OCI-LY1 (cell line): ENCODE results near the gene AMER3.

Experiments used
- H2AFZ ChIP-seq: fragments of 200-600 bp; sonication (generic), shearing (Covaris generic); 2 replicates; pipeline ENCODE4 v1.6.0; 2014; ENCODE audit warnings: antibody characterized with exemption, mild to moderate bottlenecking, low read length
- H3F3A ChIP-seq: fragments of 200-600 bp; sonication (generic), shearing (Covaris generic); 2 replicates; pipeline ENCODE4 v1.6.0; 2014; ENCODE audit warnings: mild to moderate bottlenecking, antibody characterized with exemption, low read length, moderate library complexity; ENCODE audit not compliant: insufficient read depth
- H3K27ac ChIP-seq: fragments of 200-600 bp; sonication (generic); 2 replicates; pipeline ENCODE4 v1.5.1; 2014; ENCODE audit warnings: low read length, mixed run types, mild to moderate bottlenecking, low read depth; ENCODE audit not compliant: poor library complexity, severe bottlenecking
- H3K27me3 ChIP-seq: fragments of 200-600 bp; sonication (generic); 2 replicates; pipeline ENCODE4 v1.6.0; 2014; ENCODE audit warnings: antibody characterized with exemption, mild to moderate bottlenecking, low read length, moderate library complexity; ENCODE audit not compliant: insufficient read depth
- H3K36me3 ChIP-seq: fragments of 200-600 bp; sonication (generic); 2 replicates; pipeline ENCODE4 v1.6.1; 2014; ENCODE audit warnings: mild to moderate bottlenecking, antibody characterized with exemption, low read length, moderate library complexity, mixed read lengths; ENCODE audit not compliant: insufficient read depth
- H3K4me1 ChIP-seq: fragments of 200-600 bp; sonication (generic); 2 replicates; pipeline ENCODE4 v1.5.1; 2014; ENCODE audit warnings: mild to moderate bottlenecking, low read length, moderate library complexity; ENCODE audit not compliant: insufficient read depth, severe bottlenecking
- H3K4me2 ChIP-seq: fragments of 200-600 bp; sonication (generic), shearing (Covaris generic); 2 replicates; pipeline ENCODE4 v1.6.1; 2014; ENCODE audit warnings: low read length
- H3K4me3 ChIP-seq: fragments of 200-600 bp; sonication (generic); 2 replicates; pipeline ENCODE4 v1.5.1; 2014; ENCODE audit warnings: low read length, low read depth, mild to moderate bottlenecking, mixed read lengths; ENCODE audit not compliant: poor library complexity, severe bottlenecking
- H3K79me2 ChIP-seq: fragments of 200-600 bp; shearing (Covaris generic); 2 replicates; pipeline ENCODE4 v1.6.1; 2016; ENCODE audit warnings: mixed run types, low read length, mixed read lengths; ENCODE audit not compliant: insufficient read depth
- H3K9ac ChIP-seq: fragments of 200-600 bp; sonication (generic), shearing (Covaris generic); 2 replicates; pipeline ENCODE4 v1.6.1; 2014; ENCODE audit warnings: mild to moderate bottlenecking, low read length, mixed read lengths
- H3K9me2 ChIP-seq: fragments of 200-600 bp; sonication (generic), shearing (Covaris generic); 2 replicates; pipeline ENCODE4 v1.6.1; 2014; ENCODE audit warnings: low read depth, mild to moderate bottlenecking, low read length, mixed read lengths
- H3K9me3 ChIP-seq: fragments of 200-600 bp; shearing (Covaris generic); 2 replicates; pipeline ENCODE4 v1.6.1; 2014; ENCODE audit warnings: low read length, mixed read lengths
- H4K20me1 ChIP-seq: fragments of 200-600 bp; sonication (generic), shearing (Covaris generic); 2 replicates; pipeline ENCODE4 v1.6.0; 2016; ENCODE audit warnings: mild to moderate bottlenecking, low read length; ENCODE audit not compliant: insufficient read depth
- EZH2 ChIP-seq: fragments of 200-600 bp; sonication (generic), shearing (Covaris generic); IDR thresholded peaks from 2 replicates; pipeline ENCODE4 v1.8.0; 2017; ENCODE audit warnings: borderline replicate concordance, mixed run types, mild to moderate bottlenecking, antibody characterized with exemption, low read length, moderate library complexity, mixed read lengths
- TF ChIP-seq, protein P1 (sequence below): fragments of 200-600 bp; sonication (generic), shearing (Covaris generic); IDR thresholded peaks from 2 replicates; pipeline ENCODE4 v1.5.1; 2017; ENCODE audit warnings: mild to moderate bottlenecking, antibody characterized with exemption, low read length, moderate library complexity, mixed read lengths

AMER3 gene

DNA sequence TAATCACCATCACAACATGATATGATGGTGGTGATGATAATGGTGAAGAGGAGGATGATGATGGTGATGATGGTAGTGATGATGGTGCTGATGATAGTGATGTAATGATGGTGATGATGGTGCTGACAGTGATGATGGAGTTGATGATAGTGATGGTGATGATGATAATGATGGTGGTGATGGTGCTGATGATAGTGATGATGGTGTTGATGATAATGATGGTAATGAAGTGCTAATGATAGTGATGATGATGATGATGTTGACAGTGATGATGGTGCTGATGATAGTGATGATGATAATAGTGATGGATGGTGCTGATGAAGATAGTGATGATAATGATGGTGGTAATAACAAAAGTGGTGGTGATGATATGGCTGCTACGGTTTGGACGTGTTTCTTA lies 30.9 kb upstream of the AMER3 start:
- no peaks in the 10 kb centered on the region for H4K20me1 ChIP-seq
- no peaks in the 10 kb centered on the region for H3K9me3 ChIP-seq
- H3K4me3 ChIP-seq = no peak overlapping the region
- H3K36me3 ChIP-seq = no peaks in the 10 kb centered on the region
- H3K79me2 ChIP-seq = no peaks in the 10 kb centered on the region
- H3K4me2 ChIP-seq = no peak overlapping the region
- H3K9me2 ChIP-seq = no peaks in the 10 kb centered on the region
- H3K4me1 ChIP-seq = no peaks in the 10 kb centered on the region
- no peak overlapping the region for H2AFZ ChIP-seq
- H3K27ac ChIP-seq = no peak overlapping the region
- TF ChIP-seq EZH2 = no peak
- TF ChIP-seq, protein P1, sequence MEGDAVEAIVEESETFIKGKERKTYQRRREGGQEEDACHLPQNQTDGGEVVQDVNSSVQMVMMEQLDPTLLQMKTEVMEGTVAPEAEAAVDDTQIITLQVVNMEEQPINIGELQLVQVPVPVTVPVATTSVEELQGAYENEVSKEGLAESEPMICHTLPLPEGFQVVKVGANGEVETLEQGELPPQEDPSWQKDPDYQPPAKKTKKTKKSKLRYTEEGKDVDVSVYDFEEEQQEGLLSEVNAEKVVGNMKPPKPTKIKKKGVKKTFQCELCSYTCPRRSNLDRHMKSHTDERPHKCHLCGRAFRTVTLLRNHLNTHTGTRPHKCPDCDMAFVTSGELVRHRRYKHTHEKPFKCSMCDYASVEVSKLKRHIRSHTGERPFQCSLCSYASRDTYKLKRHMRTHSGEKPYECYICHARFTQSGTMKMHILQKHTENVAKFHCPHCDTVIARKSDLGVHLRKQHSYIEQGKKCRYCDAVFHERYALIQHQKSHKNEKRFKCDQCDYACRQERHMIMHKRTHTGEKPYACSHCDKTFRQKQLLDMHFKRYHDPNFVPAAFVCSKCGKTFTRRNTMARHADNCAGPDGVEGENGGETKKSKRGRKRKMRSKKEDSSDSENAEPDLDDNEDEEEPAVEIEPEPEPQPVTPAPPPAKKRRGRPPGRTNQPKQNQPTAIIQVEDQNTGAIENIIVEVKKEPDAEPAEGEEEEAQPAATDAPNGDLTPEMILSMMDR = no peak
- no peak overlapping the region for H3K9ac ChIP-seq
- no peaks in the 10 kb centered on the region for H3F3A ChIP-seq
- H3K27me3 ChIP-seq = no peaks in the 10 kb centered on the region

DNA sequence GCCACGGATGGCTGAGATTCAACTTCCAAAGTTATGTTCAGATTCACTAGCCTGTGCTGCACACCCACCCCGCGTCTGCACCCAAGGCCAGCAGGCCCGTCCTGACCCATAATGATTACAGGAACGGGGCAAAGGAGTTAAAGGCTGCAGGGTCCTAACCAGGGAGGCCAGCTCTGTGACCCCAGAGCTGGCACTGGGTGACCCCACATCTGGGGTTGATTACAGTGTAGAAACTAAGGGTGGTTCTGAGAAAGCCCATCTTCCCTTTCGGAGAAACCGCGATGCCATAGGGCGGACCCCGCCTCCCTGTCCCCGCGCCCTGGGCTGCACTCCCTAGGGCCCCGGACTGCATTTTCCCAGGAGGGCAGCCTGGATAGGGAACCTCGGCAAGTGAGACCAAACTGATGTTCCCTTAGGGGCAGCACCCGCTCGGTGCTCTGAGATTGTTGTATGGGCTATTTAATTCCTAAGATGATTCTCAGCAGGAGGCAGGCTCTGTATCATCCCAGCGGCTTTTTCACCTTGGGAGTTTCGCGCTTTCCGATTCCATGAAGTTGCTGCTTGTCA lies 28.6 kb upstream of the AMER3 start:
- Histone ChIP-seq H3K79me2 (no peaks in the 10 kb centered on the region), H3K27ac (no peak overlapping the region), H3K4me1 (no peaks in the 10 kb centered on the region), H3F3A (no peaks in the 10 kb centered on the region), H3K27me3 (no peaks in the 10 kb centered on the region), H3K9me3 (no peaks in the 10 kb centered on the region), H3K36me3 (no peaks in the 10 kb centered on the region), H3K9me2 (no peaks in the 10 kb centered on the region), H4K20me1 (no peaks in the 10 kb centered on the region), H3K4me3 (no peak overlapping the region), H2AFZ (no peak overlapping the region), H3K4me2 (no peak overlapping the region), H3K9ac (no peak overlapping the region)
- TF ChIP-seq EZH2 = no peak
- TF ChIP-seq, protein P1 = no peak

DNA sequence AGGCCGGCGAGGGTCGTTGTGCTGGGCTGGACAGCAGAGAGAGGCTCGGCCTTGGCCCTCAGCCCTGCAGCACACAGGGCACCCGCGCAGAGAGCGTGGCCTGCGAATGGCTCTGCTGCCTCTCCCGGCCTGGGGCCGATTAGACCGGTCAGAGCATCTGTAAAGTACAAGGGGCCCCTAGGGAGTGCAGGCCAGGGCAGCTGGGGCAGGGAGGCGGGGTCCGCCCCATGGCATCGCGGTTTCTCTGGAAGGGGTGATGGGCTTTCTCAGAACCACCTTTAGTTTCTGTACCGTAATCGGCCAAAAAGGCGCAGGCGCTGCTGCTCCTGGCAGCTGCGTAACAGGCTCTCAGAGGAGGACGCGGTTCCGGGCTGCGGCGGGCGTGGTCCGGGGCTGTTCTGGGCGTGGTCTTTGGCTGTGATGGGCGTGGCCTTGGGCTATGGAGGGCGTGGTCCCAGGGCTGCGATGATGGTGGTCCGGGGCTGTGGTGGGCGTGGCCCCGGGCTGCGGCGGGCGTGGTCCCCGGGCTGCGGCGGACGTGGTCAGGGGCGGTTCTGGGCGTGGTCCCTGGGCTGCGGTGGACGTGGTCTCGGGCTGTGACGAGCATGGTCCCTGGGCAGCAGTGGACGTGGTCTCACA lies 27.9 kb upstream of the AMER3 start:
- TF ChIP-seq, protein P1 = no peak
- TF ChIP-seq EZH2 = no peak
- no peaks in the 10 kb centered on the region for H3F3A ChIP-seq
- H3K9me3 ChIP-seq = no peaks in the 10 kb centered on the region
- H3K4me1 ChIP-seq = no peaks in the 10 kb centered on the region
- no peak overlapping the region for H2AFZ ChIP-seq
- H3K9ac ChIP-seq = no peak overlapping the region
- H3K27ac ChIP-seq = no peak overlapping the region
- no peak overlapping the region for H3K4me2 ChIP-seq
- no peaks in the 10 kb centered on the region for H3K9me2 ChIP-seq
- no peaks in the 10 kb centered on the region for H3K27me3 ChIP-seq
- no peaks in the 10 kb centered on the region for H3K36me3 ChIP-seq
- H3K4me3 ChIP-seq = no peak overlapping the region
- no peaks in the 10 kb centered on the region for H3K79me2 ChIP-seq
- no peaks in the 10 kb centered on the region for H4K20me1 ChIP-seq
